ENCODE results near the gene NCK2.

Gene NCK2

GRCh38 chr2:105911425-105911824 is 166.7 kb downstream of the NCK2 start:
- Histone ChIP-seq H3K4me3 (ENCODE audit: low read length) (no peak overlapping the region), H3K36me3 (ENCODE audit: control insufficient read depth, low read length) (no peaks in the 10 kb centered on the region), H3F3A (ENCODE audit: control insufficient read depth, insufficient read depth) (no peaks in the 10 kb centered on the region), H4K20me1 (ENCODE audit: control insufficient read depth, insufficient read depth, low read depth, low read length) (no peaks in the 10 kb centered on the region), H3K79me2 (ENCODE audit: control insufficient read depth, low read length) (no peaks in the 10 kb centered on the region), H3K9me3 (ENCODE audit: control insufficient read depth, insufficient read depth, low read length) (no peaks in the 10 kb centered on the region), H3K9me2 (replicated peaks; ENCODE audit: control insufficient read depth, low read length) (no peaks in the 10 kb centered on the region), H3K4me1 (ENCODE audit: control insufficient read depth, low read length) (no peaks in the 10 kb centered on the region), H3K4me2 (ENCODE audit: low read length) (no peak overlapping the region), H3K27me3 (ENCODE audit: control insufficient read depth, low read length) (no peaks in the 10 kb centered on the region; the same call in 1 of the 2 replicates), H3K27ac (ENCODE audit: low read depth, low read length) (no peak overlapping the region)
- no peak for TF ChIP-seq EZH2phosphoT487 (IDR thresholded peaks at IDR 0.05; ENCODE audit: borderline replicate concordance, low read length)
- TF ChIP-seq, protein P1, sequence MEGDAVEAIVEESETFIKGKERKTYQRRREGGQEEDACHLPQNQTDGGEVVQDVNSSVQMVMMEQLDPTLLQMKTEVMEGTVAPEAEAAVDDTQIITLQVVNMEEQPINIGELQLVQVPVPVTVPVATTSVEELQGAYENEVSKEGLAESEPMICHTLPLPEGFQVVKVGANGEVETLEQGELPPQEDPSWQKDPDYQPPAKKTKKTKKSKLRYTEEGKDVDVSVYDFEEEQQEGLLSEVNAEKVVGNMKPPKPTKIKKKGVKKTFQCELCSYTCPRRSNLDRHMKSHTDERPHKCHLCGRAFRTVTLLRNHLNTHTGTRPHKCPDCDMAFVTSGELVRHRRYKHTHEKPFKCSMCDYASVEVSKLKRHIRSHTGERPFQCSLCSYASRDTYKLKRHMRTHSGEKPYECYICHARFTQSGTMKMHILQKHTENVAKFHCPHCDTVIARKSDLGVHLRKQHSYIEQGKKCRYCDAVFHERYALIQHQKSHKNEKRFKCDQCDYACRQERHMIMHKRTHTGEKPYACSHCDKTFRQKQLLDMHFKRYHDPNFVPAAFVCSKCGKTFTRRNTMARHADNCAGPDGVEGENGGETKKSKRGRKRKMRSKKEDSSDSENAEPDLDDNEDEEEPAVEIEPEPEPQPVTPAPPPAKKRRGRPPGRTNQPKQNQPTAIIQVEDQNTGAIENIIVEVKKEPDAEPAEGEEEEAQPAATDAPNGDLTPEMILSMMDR (IDR thresholded peaks at IDR 0.05; ENCODE audit: low read depth, low read length, poor library complexity, severe bottlenecking) = no peak

DNA sequence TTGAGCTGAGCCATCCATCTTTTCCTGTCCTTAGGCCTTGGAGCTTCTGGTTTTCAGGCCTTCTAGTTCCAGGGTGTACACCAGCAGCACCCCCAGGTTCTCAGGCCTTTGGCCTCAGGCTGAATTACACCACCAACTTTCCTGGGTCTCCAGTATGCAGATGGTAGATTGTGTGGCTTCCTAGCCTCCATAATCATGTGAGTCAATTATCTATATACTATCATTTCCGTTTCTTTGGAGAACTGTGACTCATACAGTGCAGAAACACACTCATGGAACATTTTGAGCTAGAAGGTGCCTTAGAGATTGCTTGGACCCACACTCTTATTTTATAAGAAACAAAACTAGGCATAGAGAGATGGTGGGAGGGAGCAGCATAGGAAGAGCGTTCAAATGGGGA is 167.4 kb downstream of the NCK2 start:
- Histone ChIP-seq H3K4me1 (ENCODE audit: control insufficient read depth, low read length) (no peaks in the 10 kb centered on the region), H3K4me2 (ENCODE audit: low read length) (no peak overlapping the region), H3K36me3 (ENCODE audit: control insufficient read depth, low read length) (no peaks in the 10 kb centered on the region), H3K9me2 (replicated peaks; ENCODE audit: control insufficient read depth, low read length) (no peaks in the 10 kb centered on the region), H3K4me3 (ENCODE audit: low read length) (no peak overlapping the region), H4K20me1 (ENCODE audit: control insufficient read depth, insufficient read depth, low read depth, low read length) (no peaks in the 10 kb centered on the region), H3K27me3 (ENCODE audit: control insufficient read depth, low read length) (no peaks in the 10 kb centered on the region), H3K79me2 (ENCODE audit: control insufficient read depth, low read length) (no peaks in the 10 kb centered on the region), H3F3A (ENCODE audit: control insufficient read depth, insufficient read depth) (no peaks in the 10 kb centered on the region), H3K9me3 (ENCODE audit: control insufficient read depth, insufficient read depth, low read length) (no peaks in the 10 kb centered on the region), H3K27ac (ENCODE audit: low read depth, low read length) (no peak overlapping the region)
- TF ChIP-seq EZH2phosphoT487 (IDR thresholded peaks at IDR 0.05; ENCODE audit: borderline replicate concordance, low read length) = no peak
- TF ChIP-seq, protein P1 (IDR thresholded peaks at IDR 0.05; ENCODE audit: low read depth, low read length, poor library complexity, severe bottlenecking) = no peak

- H4K20me1 ChIP-seq (ENCODE audit: control insufficient read depth, insufficient read depth, low read depth, low read length) = no peaks in the 10 kb centered on the region
- no peaks in the 10 kb centered on the region for H3K79me2 ChIP-seq (ENCODE audit: control insufficient read depth, low read length)
- no peaks in the 10 kb centered on the region for H3K36me3 ChIP-seq (ENCODE audit: control insufficient read depth, low read length)
- no peaks in the 10 kb centered on the region for H3K9me3 ChIP-seq (ENCODE audit: control insufficient read depth, insufficient read depth, low read length)
- no peak overlapping the region for H3K27ac ChIP-seq (ENCODE audit: low read depth, low read length)
- H3K27me3 ChIP-seq (ENCODE audit: control insufficient read depth, low read length) = no peaks in the 10 kb centered on the region
- no peaks in the 10 kb centered on the region for H3K4me1 ChIP-seq (ENCODE audit: control insufficient read depth, low read length)
- no peaks in the 10 kb centered on the region for H3K9me2 ChIP-seq (replicated peaks; ENCODE audit: control insufficient read depth, low read length)
- no peak overlapping the region for H3K4me3 ChIP-seq (ENCODE audit: low read length)
- H3F3A ChIP-seq (ENCODE audit: control insufficient read depth, insufficient read depth) = no peaks in the 10 kb centered on the region
- no peak overlapping the region for H3K4me2 ChIP-seq (ENCODE audit: low read length)
- TF ChIP-seq, protein P1 (IDR thresholded peaks at IDR 0.05; ENCODE audit: low read depth, low read length, poor library complexity, severe bottlenecking) = no peak
- no peak for TF ChIP-seq EZH2phosphoT487 (IDR thresholded peaks at IDR 0.05; ENCODE audit: borderline replicate concordance, low read length)
Measured at GRCh38 chr2:105915005-105915558, 170.4 kb downstream of the NCK2 start.

Measured in DOHH2 (cell line).